ENCODE data around the gene FERMT1. TPM values are rescaled to one million over a fixed set of nuclear protein-coding genes. Genes with fewer than 3 reads are reported as not detected.

Gene FERMT1
- total and polyA plus RNA-seq, 2 donors (not counting 1 experiment from before 2014, with no cell fraction given), result not detected

DNA sequence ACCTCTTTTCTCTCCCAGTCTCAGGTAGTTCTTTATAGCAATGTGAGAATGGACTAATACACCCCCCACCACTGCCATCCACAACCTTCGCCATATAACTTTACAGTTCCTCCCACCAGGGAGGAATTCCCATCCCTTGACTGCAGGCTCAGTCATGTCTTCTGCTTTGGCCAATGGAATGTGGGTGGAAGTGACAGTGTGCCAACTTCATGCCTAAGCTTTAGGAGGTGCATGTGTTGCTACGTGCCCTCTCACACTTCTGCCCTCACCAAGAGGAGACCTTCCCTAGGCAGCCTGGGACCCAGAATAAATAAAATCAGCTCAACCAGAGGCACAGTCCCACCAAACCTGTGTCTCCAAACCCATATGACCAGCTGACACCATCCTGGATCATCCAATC, 36.0 kb downstream of the FERMT1 start:
- no peak for TF ChIP-seq CTCF (IDR thresholded peaks at IDR 0.05)
- TF ChIP-seq EZH2 (IDR thresholded peaks at IDR 0.05; ENCODE audit: borderline replicate concordance, insufficient read depth, low read depth, low read length, poor library complexity, severe bottlenecking), result no peak
- ATAC-seq (ENCODE audit: low read depth) (no peak), DNase-seq (no peak)
- no peaks in the 10 kb centered on the region for H3K4me1 ChIP-seq (ENCODE audit: control insufficient read depth in 2 of 2, insufficient read depth in 2 of 2, low read length in 2 of 2)
- H3K4me3 Mint-ChIP-seq, result no peak overlapping the region
- ChIA-PET CTCF (no interaction called here), POLR2A (no interaction called here)
- WGBS (ENCODE audit: insufficient coverage), result no CpG with 5 or more reads among the region's 2 CpGs
- H3K79me2 ChIP-seq (ENCODE audit: control insufficient read depth, insufficient read depth, low read length), result no peaks in the 10 kb centered on the region
- H3K27ac Mint-ChIP-seq, result no peak overlapping the region
- H3K4me1 Mint-ChIP-seq, result no peaks in the 10 kb centered on the region
- no peak overlapping the region for H3K4me2 ChIP-seq (replicated peaks; ENCODE audit: low read depth, low read length, poor library complexity, severe bottlenecking)
- no peak overlapping the region for H2AFZ ChIP-seq (ENCODE audit: insufficient read depth, low read depth, low read length, poor library complexity, severe bottlenecking)
- intact Hi-C loops (cut with micrococcal nuclease), result no loop called here
- peaks cover 6% of the 10 kb centered on the region for H3K27me3 Mint-ChIP-seq
- H3K27me3 ChIP-seq (replicated peaks in 1 of 4; ENCODE audit: control extremely low read depth in 1 of 4, control insufficient read depth in 3 of 4, insufficient read depth in 4 of 4, low read length in 3 of 4), result no peaks in the 10 kb centered on the region
- H3K9ac ChIP-seq (ENCODE audit: low read length), result no peak overlapping the region
- H3K9me3 ChIP-seq (ENCODE audit: control extremely low read depth in 1 of 3, control insufficient read depth in 2 of 3, insufficient read depth in 1 of 3, low read length in 2 of 3), result no peaks in the 10 kb centered on the region
- H3K9me3 Mint-ChIP-seq (ENCODE audit: insufficient read depth), result no peaks in the 10 kb centered on the region
- H4K20me1 ChIP-seq (ENCODE audit: control insufficient read depth, insufficient read depth, low read length, poor library complexity, severe bottlenecking), result no peaks in the 10 kb centered on the region
- H3K27ac ChIP-seq (ENCODE audit: low read length in 2 of 2), result no peak overlapping the region
- H3K36me3 ChIP-seq (replicated peaks in 1 of 2; ENCODE audit: control extremely low read depth in 1 of 2, control insufficient read depth in 1 of 2, extremely low read depth in 1 of 2, insufficient read depth in 2 of 2, low read length in 1 of 2), result no peaks in the 10 kb centered on the region
- no peak overlapping the region for H3K4me3 ChIP-seq (ENCODE audit: control extremely low read depth in 1 of 5, extremely low read depth in 1 of 5, insufficient read depth in 1 of 5, low read depth in 2 of 5, low read length in 4 of 5)

GRCh38 chr20:6083926-6084325, 38.9 kb downstream of the FERMT1 start:
- no peak overlapping the region for H3K27ac ChIP-seq (ENCODE audit: low read length in 2 of 2)
- POLR2A ChIA-PET, result no interaction called here
- no peaks in the 10 kb centered on the region for H3K4me1 Mint-ChIP-seq
- no peak overlapping the region for H3K27ac Mint-ChIP-seq
- H3K36me3 ChIP-seq (replicated peaks in 1 of 2; ENCODE audit: control extremely low read depth in 1 of 2, control insufficient read depth in 1 of 2, extremely low read depth in 1 of 2, insufficient read depth in 2 of 2, low read length in 1 of 2), result no peaks in the 10 kb centered on the region
- no peak overlapping the region for H3K4me2 ChIP-seq (replicated peaks; ENCODE audit: low read depth, low read length, poor library complexity, severe bottlenecking)
- H3K4me3 Mint-ChIP-seq, result no peak overlapping the region
- TF ChIP-seq CTCF (IDR thresholded peaks at IDR 0.05) (no peak), EZH2 (IDR thresholded peaks at IDR 0.05; ENCODE audit: borderline replicate concordance, insufficient read depth, low read depth, low read length, poor library complexity, severe bottlenecking) (no peak)
- no peaks in the 10 kb centered on the region for H3K9me3 ChIP-seq (ENCODE audit: control extremely low read depth in 1 of 3, control insufficient read depth in 2 of 3, insufficient read depth in 1 of 3, low read length in 2 of 3)
- no peak overlapping the region for H2AFZ ChIP-seq (ENCODE audit: insufficient read depth, low read depth, low read length, poor library complexity, severe bottlenecking)
- ATAC-seq (ENCODE audit: low read depth) (no peak), DNase-seq (no peak)
- no peaks in the 10 kb centered on the region for H3K27me3 ChIP-seq (replicated peaks in 1 of 4; ENCODE audit: control extremely low read depth in 1 of 4, control insufficient read depth in 3 of 4, insufficient read depth in 4 of 4, low read length in 3 of 4)
- H3K27me3 Mint-ChIP-seq, result peaks cover 4% of the 10 kb centered on the region
- H4K20me1 ChIP-seq (ENCODE audit: control insufficient read depth, insufficient read depth, low read length, poor library complexity, severe bottlenecking), result no peaks in the 10 kb centered on the region
- no peaks in the 10 kb centered on the region for H3K79me2 ChIP-seq (ENCODE audit: control insufficient read depth, insufficient read depth, low read length)
- WGBS (ENCODE audit: insufficient coverage), result 95% methylated on average over 9 of the region's 9 CpGs
- H3K4me1 ChIP-seq (ENCODE audit: control insufficient read depth in 2 of 2, insufficient read depth in 2 of 2, low read length in 2 of 2), result no peaks in the 10 kb centered on the region
- CTCF ChIA-PET, result interaction anchor here (4.0 kb wide), 1 partner anchor 555 kb away, joined by 23 read pairs; no protein-coding TSS in a partner anchor
- H3K4me3 ChIP-seq (ENCODE audit: control extremely low read depth in 1 of 5, extremely low read depth in 1 of 5, insufficient read depth in 1 of 5, low read depth in 2 of 5, low read length in 4 of 5), result no peak overlapping the region
- H3K9me3 Mint-ChIP-seq (ENCODE audit: insufficient read depth), result no peaks in the 10 kb centered on the region
- intact Hi-C loops (cut with micrococcal nuclease), result no loop called here
- H3K9ac ChIP-seq (ENCODE audit: low read length), result no peak overlapping the region

Measured in B cell (primary cell).